Erythroblast (primary cell): ENCODE measurements around the gene B4GALNT3.
"Not testable (repeated sequence)": the region's sequence is repeated elsewhere in the genome, so short reads cannot be mapped to it uniquely, and the experiment has no call there.

Experiments
- DNase-seq, 2 experiments: peaks; one replicate each; lab custom pipeline; 2025; lab: John Stamatoyannopoulos, UW
- GATA1 ChIP-seq: IDR thresholded peaks from 2 replicates; pipeline ENCODE4 v1.6.1; 2011; ENCODE audit warnings: low read depth, mild to moderate bottlenecking, control low read depth, low read length, moderate library complexity
- POLR2A ChIP-seq: IDR thresholded peaks from 2 replicates; pipeline ENCODE4 v1.6.1; 2011; ENCODE audit warnings: mild to moderate bottlenecking, low read length

B4GALNT3 gene

DNA sequence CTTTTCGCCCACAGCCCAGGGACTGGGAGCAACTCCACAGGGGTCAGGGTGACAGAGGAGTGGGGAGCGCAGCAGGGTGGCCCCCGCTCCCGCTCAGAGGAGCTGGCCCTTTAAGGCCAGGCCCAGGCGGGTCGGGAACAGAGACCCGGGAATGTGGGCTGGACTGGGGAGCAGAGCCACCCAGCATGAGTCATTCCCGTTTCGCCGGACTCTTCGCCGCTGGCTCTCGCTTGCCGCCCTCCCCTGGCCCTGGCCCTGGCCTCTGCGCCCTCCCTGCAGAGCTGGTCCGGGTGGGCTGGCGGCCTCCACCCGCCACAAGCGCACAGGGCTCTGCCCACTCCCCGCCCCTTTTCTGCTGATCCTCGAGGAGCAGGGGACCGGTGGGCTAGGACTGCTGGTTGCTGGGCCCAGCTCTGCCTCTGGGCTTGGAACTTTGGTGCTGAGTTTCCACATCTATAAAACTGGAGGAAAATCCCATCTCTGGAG is 110.7 kb downstream of the B4GALNT3 start:
- TF ChIP-seq GATA1 (no peak), POLR2A (no peak)
- peak in 1 of 2 experiments; percentile 22 for DNase-seq

DNA sequence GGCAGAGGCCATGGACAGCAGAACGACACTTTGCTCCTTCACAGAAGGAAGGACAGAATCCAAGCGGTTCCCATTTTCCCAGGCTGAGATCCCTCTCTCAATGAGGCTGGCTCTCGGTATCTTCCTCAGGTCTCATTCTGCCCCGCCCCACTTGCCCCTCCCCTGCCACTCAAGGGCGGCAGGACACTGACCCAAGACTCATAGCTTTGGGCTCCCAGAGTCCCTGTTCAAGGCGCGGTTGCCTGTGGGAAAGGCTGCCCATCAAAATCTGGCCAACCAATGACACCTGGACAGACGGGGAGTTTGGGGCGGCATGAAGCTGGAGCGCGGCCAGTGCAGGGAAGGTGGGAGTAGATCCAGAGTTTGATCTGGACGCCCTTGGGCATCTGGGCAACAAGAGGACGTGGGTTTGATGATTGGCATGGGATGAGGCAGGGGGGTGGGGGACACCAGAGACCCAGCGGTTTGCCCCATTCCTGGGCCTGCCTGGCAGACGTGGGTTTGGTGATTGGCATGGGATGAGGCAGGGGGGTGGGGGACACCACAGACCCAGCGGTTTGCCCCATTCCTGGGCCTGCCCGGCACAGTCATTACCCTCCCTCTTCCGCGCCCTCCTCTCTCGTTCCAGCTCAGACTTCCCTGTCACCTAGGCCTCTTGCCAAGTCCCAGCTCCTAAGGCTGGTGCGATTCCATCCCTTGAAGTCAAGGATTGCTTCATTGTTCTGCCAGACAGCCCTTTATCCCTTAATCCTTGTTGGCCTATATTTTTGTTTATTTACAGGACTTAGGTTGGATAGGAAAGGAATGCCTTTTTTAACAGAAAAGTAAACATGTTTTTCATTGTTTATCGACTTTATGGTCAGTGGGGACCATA is 111.4 kb downstream of the B4GALNT3 start:
- TF ChIP-seq POLR2A (no peak), GATA1 (no peak)
- peak in 1 of 2 experiments; percentile 10 for DNase-seq

DNA sequence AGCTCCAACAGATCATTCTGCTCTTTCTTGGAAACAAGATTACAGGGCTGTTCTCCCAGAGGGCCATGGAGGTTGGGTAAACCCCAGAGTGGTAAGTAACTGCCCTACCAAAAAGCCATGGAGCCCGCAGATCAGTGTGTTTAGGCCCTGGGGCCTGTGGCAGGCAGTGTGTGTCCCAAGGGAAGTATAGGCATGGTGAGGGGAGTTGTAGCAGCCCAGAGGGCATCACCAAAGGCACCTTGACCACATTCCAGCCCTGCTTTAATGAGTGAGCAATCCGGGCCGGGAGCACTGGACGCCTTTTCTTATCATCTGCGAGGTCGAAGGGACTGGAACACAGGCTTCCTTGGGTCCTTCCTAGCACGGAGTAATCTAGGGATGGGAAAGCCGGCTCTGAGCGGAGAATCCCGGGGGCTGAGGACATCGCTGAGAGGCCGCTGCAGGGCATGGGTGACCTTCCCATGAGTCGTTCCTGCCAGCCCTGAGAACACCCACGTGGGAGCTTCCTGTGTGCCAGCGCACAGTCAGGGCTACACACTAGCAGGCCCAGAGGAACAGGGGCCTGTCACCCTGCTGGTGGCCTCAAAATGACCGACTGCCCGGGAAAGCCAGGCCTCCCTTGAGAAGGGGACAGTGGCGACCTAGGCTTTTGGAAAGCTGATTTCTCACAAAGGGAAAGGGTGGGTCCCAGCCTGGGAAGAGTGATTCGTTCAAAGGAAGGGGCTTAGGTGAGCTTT is 112.2 kb downstream of the B4GALNT3 start:
- DNase-seq: no peak
- TF ChIP-seq GATA1 (no peak), POLR2A (no peak)

DNA sequence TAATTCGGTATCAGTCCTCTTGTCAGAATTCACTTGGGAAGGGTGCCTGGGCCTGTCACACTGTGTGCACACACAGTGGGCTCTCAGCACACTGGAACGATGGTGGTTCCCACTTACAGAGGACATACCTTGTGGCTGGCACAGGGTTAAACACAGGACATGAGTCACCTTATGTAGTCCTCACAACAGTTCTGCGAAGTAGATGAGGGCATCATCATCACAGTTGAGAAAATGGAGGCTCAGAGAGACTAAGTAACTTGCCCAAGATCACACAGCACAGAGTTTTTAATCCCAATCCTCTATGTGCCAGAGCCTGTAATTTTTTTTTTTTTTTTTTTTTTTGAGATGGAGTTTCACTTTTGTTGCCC is 112.8 kb downstream of the B4GALNT3 start:
- TF ChIP-seq POLR2A (no peak), GATA1 (no peak)
- no peak for DNase-seq

DNA sequence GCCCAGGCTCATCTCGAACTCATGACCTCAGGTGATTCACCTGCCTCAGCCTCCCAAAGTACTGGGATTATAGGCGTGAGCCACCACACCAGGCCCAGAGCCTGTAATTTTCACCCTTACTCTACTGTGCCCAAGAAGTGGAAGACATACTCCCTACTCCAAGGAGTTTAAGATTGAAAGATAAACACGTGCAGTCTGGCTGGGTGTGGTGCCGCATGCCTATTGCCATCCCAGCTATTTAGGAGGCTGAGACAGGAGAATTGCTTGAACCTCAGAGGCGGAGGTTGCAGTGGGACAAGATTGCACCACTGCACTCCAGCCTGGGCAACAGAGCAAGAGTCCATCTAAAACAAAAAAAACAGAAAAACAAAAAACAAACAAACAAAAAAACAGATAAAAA is 113.5 kb downstream of the B4GALNT3 start:
- TF ChIP-seq GATA1: no peak
- TF ChIP-seq POLR2A: no peak
- peak; percentile 19 to 24 for DNase-seq

DNA sequence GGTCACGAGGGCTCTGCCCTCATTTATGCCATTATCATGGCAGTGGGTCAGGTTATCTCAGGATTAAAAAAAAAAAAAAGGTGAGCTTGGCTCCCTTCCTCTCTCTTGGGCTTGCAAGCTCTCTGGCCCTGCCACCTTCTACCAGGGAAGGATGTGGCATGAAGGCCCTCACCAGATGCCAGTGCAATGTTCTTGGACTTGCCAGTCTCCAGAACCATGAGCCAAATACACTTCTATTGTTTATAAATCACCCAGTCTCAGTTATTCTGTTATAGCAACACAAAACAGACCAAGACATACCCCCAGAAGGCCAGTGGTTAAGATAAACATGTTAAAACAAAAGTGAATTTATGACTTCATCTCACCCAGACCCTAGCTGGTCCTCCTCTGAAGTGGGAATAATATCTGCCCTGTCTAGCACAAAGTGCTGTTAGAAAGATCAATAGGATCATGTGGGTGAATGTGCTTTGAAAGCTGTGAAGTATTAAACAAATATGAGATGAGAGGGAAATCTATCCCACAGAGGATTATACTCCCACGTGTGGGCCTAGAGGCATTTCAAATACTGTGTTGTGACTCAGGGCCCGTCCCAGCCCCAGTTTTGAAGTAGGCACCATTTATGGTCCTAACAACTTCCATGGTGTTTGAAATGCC is 114.9 kb downstream of the B4GALNT3 start:
- DNase-seq: no peak
- no peak for TF ChIP-seq POLR2A
- no peak for TF ChIP-seq GATA1

DNA sequence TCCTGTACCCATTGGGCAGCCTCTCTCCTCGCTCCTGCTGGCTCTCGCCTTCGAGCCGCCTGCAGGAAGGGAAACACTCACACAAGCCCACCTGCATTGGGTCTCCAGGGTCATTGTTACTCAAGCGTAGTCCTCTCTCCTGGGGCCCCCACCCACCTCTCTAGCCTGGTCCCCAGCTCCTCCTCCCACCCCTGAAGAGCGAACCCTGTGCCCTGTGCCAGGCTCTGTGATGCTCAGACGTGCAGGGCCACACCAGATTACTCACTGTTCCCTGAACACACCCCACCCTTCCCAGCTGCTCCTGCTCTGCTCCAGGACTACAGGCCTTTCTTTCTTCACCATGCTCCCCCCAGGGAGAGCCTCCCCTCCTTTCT is 115.4 kb downstream of the B4GALNT3 start:
- TF ChIP-seq GATA1: no peak
- TF ChIP-seq POLR2A: no peak
- DNase-seq: no peak

DNA sequence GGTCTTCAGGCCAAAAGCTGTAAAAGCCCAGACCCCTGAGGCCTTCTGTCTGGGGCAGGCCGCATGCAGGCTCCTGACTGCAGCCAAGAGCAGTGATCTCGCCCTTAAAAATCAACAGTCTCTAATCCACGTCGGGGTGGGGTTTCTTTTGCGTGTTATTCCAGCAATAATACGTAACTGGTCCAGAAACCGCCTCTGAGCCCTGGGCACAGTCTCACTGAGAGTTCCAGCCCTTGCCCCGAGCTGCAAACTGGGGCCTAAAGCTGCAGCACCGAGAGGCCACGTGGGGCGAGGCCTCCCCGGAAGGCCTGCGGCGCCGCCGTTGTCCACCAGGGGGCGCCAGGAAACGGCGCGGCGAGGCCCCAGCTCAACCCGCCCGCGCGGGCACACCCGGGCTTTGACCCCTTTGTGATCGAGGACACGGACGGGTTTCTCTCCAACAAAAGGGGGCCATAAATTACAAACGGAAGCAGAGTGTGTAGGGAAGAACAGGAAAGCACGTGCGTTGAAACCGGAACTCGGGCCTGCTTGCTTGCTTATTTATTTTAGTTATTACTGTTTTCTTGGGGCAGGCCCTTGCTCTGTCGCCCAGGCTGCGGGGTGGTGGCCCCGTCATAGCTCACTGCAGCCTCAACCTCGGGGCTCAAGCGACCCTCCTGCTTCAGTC is 116.3 kb downstream of the B4GALNT3 start:
- TF ChIP-seq POLR2A: peak; percentile 21
- TF ChIP-seq GATA1: no peak

DNA sequence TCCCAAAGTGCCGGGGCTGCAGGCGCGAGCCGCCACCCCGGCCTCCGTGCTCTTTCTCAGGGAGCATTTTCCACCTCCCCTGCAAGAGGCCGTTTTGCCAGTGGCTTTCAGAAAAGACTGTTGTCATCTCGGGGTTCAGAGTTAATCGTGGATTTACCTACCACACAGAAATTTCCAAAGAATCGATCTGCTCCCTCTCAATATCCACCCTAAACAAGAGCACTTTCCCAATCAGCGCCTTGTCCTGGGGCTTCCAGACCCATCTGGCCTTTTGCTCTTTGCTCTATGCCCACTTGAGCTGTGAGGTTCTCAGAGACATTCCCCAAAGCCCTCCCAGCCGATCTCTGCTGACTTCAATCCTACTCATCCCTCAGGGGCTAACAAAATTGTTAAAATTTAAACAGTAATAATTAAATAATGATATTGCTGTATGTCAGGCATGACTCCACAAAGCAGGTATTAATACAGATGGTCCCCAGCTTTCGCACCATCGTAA is 116.9 kb downstream of the B4GALNT3 start:
- DNase-seq: no peak
- TF ChIP-seq POLR2A: no peak
- no peak for TF ChIP-seq GATA1

More for the DNA sequence above, 116.3 kb downstream of the B4GALNT3 start:
- DNase-seq: peak; percentile 86 to 90

DNA sequence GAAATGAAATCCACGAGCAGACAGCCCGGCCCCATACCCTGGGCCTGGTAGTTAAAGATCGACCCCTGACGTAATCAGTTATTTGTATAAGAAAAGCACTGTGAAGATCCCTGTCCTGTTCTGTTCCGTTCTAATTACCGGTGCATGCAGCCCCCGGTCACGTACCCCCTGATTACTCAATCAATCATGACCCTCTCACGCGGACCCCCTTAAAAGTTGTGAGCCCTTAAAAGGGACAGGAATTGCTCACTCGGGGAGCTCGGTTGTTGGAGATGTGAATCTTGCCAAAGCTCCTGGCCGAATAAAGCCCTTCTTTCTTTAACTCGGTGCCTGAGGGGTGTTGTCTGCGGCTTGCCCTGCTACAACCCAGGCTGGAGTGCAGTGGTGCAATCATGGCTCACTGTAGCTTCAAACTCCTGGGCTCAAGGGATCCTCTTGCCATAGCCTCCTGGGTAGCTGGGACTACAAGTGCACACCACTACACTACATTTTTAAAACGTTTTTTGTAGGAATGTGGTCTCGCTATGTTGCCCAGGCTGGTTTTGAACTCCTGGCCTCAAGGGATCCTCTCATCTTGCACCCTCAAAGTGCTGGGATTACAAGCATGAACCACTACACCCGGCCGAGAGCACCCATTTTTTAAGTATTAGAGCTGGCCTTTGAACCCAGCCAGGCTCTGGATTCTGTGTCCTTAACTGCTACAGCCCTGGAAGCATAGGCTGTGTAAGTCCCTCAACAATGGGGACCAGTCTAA is 118.4 kb downstream of the B4GALNT3 start:
- DNase-seq: not testable (repeated sequence)

DNA sequence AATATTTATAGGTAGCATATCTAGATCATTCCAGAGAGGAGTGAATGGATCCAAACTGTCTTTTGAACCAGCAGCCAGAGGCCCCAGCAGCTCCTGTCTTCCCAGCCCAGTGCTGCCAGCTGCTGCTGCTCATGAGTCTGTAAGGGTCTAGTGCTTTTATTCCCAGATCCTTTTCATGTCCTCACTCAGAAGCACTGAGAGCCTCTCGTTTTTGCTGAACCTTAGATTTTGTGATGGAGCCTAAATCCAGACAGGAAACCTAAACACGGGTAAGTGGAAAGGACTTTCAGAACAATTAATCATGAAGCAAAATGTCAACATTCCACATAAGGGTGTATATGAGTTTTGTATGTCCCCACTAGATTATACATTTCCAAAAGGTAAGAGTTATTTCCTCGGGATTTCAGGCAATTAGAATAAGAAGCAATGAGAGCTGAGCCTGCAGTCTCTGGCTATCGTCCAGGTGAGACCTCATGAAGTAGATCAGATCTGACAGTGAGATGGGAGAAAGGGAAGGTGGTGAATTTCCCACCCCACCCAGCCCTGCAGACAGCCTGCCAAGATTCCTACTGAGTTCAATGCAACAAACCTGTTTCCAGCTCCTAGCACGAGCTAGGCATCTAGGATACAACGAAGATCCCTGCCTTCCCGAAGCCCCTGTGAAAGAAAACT is 119.1 kb downstream of the B4GALNT3 start:
- TF ChIP-seq GATA1 (no peak), POLR2A (no peak)
- DNase-seq: peak in 1 of 2 experiments; percentile 29
